IMR-90 (cell line): Measurements from ENCODE around the gene AQP6. TPM values are rescaled to one million over a fixed set of nuclear protein-coding genes. Genes with fewer than 3 reads are reported as not detected.

Source experiments
- ATAC-seq: fragments of 200-7000 bp; cut with Tn5 transposase; 2 replicates; pipeline ENCODE4 v1.9.1; 2020; ENCODE audit warnings: low read depth, mild to moderate bottlenecking, moderate library complexity
- BruUV-seq: library from RNA; stranded (reverse); fragments of 400-500 nt; replicated peaks from 2 replicates; lab custom pipeline; 2021; lab: Mats Ljungman, UMichigan
- CTCF ChIA-PET: fragments of 300-600 bp; formaldehyde crosslinking; extraction: SDS; loops from one replicate; lab custom pipeline; 2021; ENCODE audit warnings: antibody characterized with exemption; lab: Yijun Ruan, JAX
- POLR2A ChIA-PET: fragments of 300-600 bp; sonication (Branson Sonifier 250); formaldehyde crosslinking; loops from one replicate; lab custom pipeline; 2022; ENCODE audit warnings: antibody characterized with exemption; ENCODE audit not compliant: unreplicated experiment; lab: Charles Lee
- DNase-seq: peaks from one replicate; pipeline ENCODE4 v3.0.0; 2013
- H2AFZ ChIP-seq: replicated peaks from 2 replicates; pipeline ENCODE3; 2013; ENCODE audit warnings: low read length, mild to moderate bottlenecking; ENCODE audit not compliant: poor library complexity
- H2AK5ac ChIP-seq: 2 replicates; pipeline ENCODE4 v1.6.1; 2013; ENCODE audit warnings: low read depth, low read length, inconsistent platforms
- H2AK9ac ChIP-seq: replicated peaks from 2 replicates; pipeline ENCODE3; 2013; ENCODE audit warnings: mild to moderate bottlenecking, low read depth, low read length, moderate library complexity; ENCODE audit not compliant: poor library complexity
- H2BK120ac ChIP-seq: 2 replicates; pipeline ENCODE4 v1.6.1; 2013; ENCODE audit warnings: low read depth, low read length, inconsistent platforms
- H2BK15ac ChIP-seq: 3 replicates; pipeline ENCODE4 v1.6.1; 2013; ENCODE audit warnings: low read depth, low read length, inconsistent platforms
- H2BK20ac ChIP-seq: 2 replicates; pipeline ENCODE4 v1.6.1; 2013; ENCODE audit warnings: low read depth, mild to moderate bottlenecking, inconsistent platforms, low read length, moderate library complexity
- H2BK5ac ChIP-seq: 2 replicates; pipeline ENCODE4 v1.6.1; 2013; ENCODE audit warnings: mild to moderate bottlenecking, low read depth, low read length, inconsistent platforms; ENCODE audit not compliant: poor library complexity, severe bottlenecking
- H3K14ac ChIP-seq: replicated peaks from 2 replicates; pipeline ENCODE4 v1.6.1; 2013; ENCODE audit warnings: low read depth, low read length, inconsistent platforms
- H3K18ac ChIP-seq: 2 replicates; pipeline ENCODE4 v1.6.1; 2013; ENCODE audit warnings: low read depth, low read length, control low read depth
- H3K23ac ChIP-seq: 2 replicates; pipeline ENCODE4 v1.6.1; 2013; ENCODE audit warnings: low read depth, low read length, inconsistent platforms
- H3K27ac ChIP-seq: 2 replicates; pipeline ENCODE4 v1.5.1; 2013; ENCODE audit warnings: mild to moderate bottlenecking, control low read depth, low read length; ENCODE audit not compliant: insufficient read depth
- H3K27me3 ChIP-seq: 2 replicates; pipeline ENCODE4 v1.6.1; 2013; ENCODE audit warnings: low read length; ENCODE audit not compliant: control insufficient read depth, insufficient read depth
- H3K36me3 ChIP-seq: 2 replicates; pipeline ENCODE4 v1.6.1; 2013; ENCODE audit warnings: low read length, mixed read lengths; ENCODE audit not compliant: control insufficient read depth, insufficient read depth
- H3K4ac ChIP-seq: 2 replicates; pipeline ENCODE4 v1.6.1; 2013; ENCODE audit warnings: low read depth, low read length, inconsistent platforms
- H3K4me1 ChIP-seq: 2 replicates; pipeline ENCODE4 v1.6.1; 2013; ENCODE audit warnings: low read length, mixed read lengths; ENCODE audit not compliant: control insufficient read depth, insufficient read depth
- H3K4me2 ChIP-seq: 2 replicates; pipeline ENCODE4 v1.6.1; 2013; ENCODE audit warnings: low read depth, mild to moderate bottlenecking, control low read depth, low read length, moderate library complexity
- H3K4me3 ChIP-seq: 2 replicates; pipeline ENCODE4 v1.5.1; 2013; ENCODE audit warnings: low read depth, mild to moderate bottlenecking, control low read depth, low read length, moderate library complexity; ENCODE audit not compliant: insufficient read depth
- H3K56ac ChIP-seq: 2 replicates; pipeline ENCODE4 v1.6.1; 2013; ENCODE audit warnings: low read length, inconsistent platforms; ENCODE audit not compliant: insufficient read depth; ENCODE audit errors: extremely low read depth
- H3K79me1 ChIP-seq, 2 experiments: 2 replicates each; pipeline ENCODE4 v1.6.1; 2013; ENCODE audit warnings: low read length in 2 of 2, inconsistent platforms in 1 of 2, low read depth in 1 of 2
- H3K9ac ChIP-seq: 2 replicates; pipeline ENCODE4 v1.6.1; 2013; ENCODE audit warnings: low read depth, low read length, control low read depth
- H3K9me1 ChIP-seq: 2 replicates; pipeline ENCODE4 v1.6.1; 2013; ENCODE audit warnings: low read length, inconsistent platforms; ENCODE audit not compliant: insufficient read depth
- H3K9me3 ChIP-seq: 2 replicates; pipeline ENCODE4 v1.6.1; 2013; ENCODE audit warnings: low read length; ENCODE audit not compliant: control insufficient read depth, insufficient read depth
- H4K20me1 ChIP-seq: 2 replicates; pipeline ENCODE4 v1.6.1; 2013; ENCODE audit warnings: low read length, inconsistent platforms; ENCODE audit not compliant: insufficient read depth
- H4K5ac ChIP-seq: 2 replicates; pipeline ENCODE4 v1.6.1; 2013; ENCODE audit warnings: mild to moderate bottlenecking, low read depth, low read length, control low read depth
- H4K8ac ChIP-seq, 2 experiments: 2 replicates each; pipeline ENCODE4 v1.6.1; 2013; ENCODE audit warnings: low read depth in 2 of 2, low read length in 2 of 2, control low read depth in 1 of 2, inconsistent platforms in 1 of 2
- H4K91ac ChIP-seq: 2 replicates; pipeline ENCODE4 v1.6.1; 2013; ENCODE audit warnings: low read depth, low read length, inconsistent platforms; ENCODE audit not compliant: insufficient read depth
- CEBPB ChIP-seq: IDR thresholded peaks from 2 replicates; pipeline ENCODE4 v1.6.1; 2012; ENCODE audit warnings: low read depth, low read length, improper control_type of control experiment
- CHD1 ChIP-seq: IDR thresholded peaks from 2 replicates; pipeline ENCODE4 v1.6.1; 2012; ENCODE audit warnings: low read depth, low read length, improper control_type of control experiment
- ELK1 ChIP-seq: fragments of 150-350 bp; IDR thresholded peaks from 2 replicates; pipeline ENCODE4 v1.6.1; 2016; ENCODE audit warnings: low read depth, mild to moderate bottlenecking, low read length, moderate library complexity, borderline replicate concordance
- FOS ChIP-seq: fragments of 150-350 bp; IDR thresholded peaks from 2 replicates; pipeline ENCODE4 v1.6.1; 2016; ENCODE audit warnings: low read depth, low read length
- MAZ ChIP-seq: IDR thresholded peaks from 2 replicates; pipeline ENCODE4 v1.6.1; 2012; ENCODE audit warnings: low read depth, mild to moderate bottlenecking, low read length, improper control_type of control experiment, moderate library complexity, borderline replicate concordance
- MXI1 ChIP-seq: IDR thresholded peaks from 2 replicates; pipeline ENCODE4 v1.6.1; 2012; ENCODE audit warnings: low read depth, mild to moderate bottlenecking, low read length, moderate library complexity, borderline replicate concordance
- NFE2L2 ChIP-seq: fragments of 150-350 bp; IDR thresholded peaks from 2 replicates; pipeline ENCODE4 v1.6.1; 2016; ENCODE audit warnings: low read depth, mild to moderate bottlenecking, low read length
- POLR2A ChIP-seq: IDR thresholded peaks from 2 replicates; pipeline ENCODE4 v1.6.1; 2012; ENCODE audit warnings: mild to moderate bottlenecking, low read depth, low read length
- RAD21 ChIP-seq: IDR thresholded peaks from 2 replicates; pipeline ENCODE4 v1.6.1; 2012; ENCODE audit warnings: low read length, improper control_type of control experiment
- RCOR1 ChIP-seq: IDR thresholded peaks from 2 replicates; pipeline ENCODE4 v1.6.1; 2012; ENCODE audit warnings: mild to moderate bottlenecking, low read length, improper control_type of control experiment; ENCODE audit not compliant: insufficient replicate concordance
- RFX5 ChIP-seq: IDR thresholded peaks from 2 replicates; pipeline ENCODE4 v1.8.0; 2012; ENCODE audit warnings: low read depth, mild to moderate bottlenecking, low read length, moderate library complexity
- SMC3 ChIP-seq: fragments of 150-350 bp; IDR thresholded peaks from 2 replicates; pipeline ENCODE4 v1.6.1; 2016; ENCODE audit warnings: low read depth, mild to moderate bottlenecking, antibody characterized with exemption, low read length, moderate library complexity
- USF2 ChIP-seq: fragments of 150-350 bp; IDR thresholded peaks from 2 replicates; pipeline ENCODE4 v1.6.1; 2017; ENCODE audit warnings: mild to moderate bottlenecking, antibody characterized with exemption, low read length, low read depth
- WGBS, 2 experiments: methylation state at CpG; one replicate each; pipeline versions ENCODE4 v1.1.5 to v1.1.7; 2013; ENCODE audit warnings: missing lambda C conversion rate in 2 of 2; ENCODE audit not compliant: insufficient read length in 1 of 2; ENCODE audit errors: extremely low coverage in 2 of 2; 5-methylcytosine and 5-hydroxymethylcytosine counted together
- dilution Hi-C: fragments of 300-500 bp; cut with HindIII; formaldehyde crosslinking; loops from one replicate; pipeline ENCODE4 v1.14.3; 2018; ENCODE audit warnings: low sequenced_read_pairs; ENCODE audit not compliant: unreplicated experiment
- in situ Hi-C: fragments of 300-500 bp; cut with MboI; formaldehyde crosslinking; loops from 3 replicates; pipeline ENCODE4 v1.14.3; 2019; ENCODE audit warnings: low sequenced_read_pairs, inconsistent platforms, mixed read lengths
- intact Hi-C: fragments of 100-400 bp; cut with micrococcal nuclease; formaldehyde crosslinking; loops from 2 replicates; pipeline ENCODE4 v1.10.0; 2022
- polyA plus RNA-seq, 3 experiments: library from polyadenylated mRNA; depleted of rRNA; stranded (reverse); fragments of >200 nt; gene quantifications; 2 replicates each; pipeline ENCODE4 v1.2.3, GENCODE V29; 2012; ENCODE audit warnings: low replicate concordance in 1 of 3
- total RNA-seq: library from RNA; depleted of rRNA; stranded (reverse); fragments of >200 nt; gene quantifications from 2 replicates; pipeline ENCODE4 v1.2.3, GENCODE V29; 2012

Gene AQP6
- total and polyA plus RNA-seq, 2 of the 4 experiments (the other 2 are of a cell fraction) = not detected

GRCh38 chr12:49962861-49963765, 9.6 kb upstream of the AQP6 start (continued):
- TF ChIP-seq CHD1 (no peak), RCOR1 (no peak)

GRCh38 chr12:49963976-49964815, 8.6 kb upstream of the AQP6 start:
- dilution Hi-C loops (no loop called here), in situ Hi-C loops (loop anchor here (10.0 kb wide), 1 partner anchor 189 kb away; no protein-coding TSS in a partner anchor), intact Hi-C loops (loop anchor here (10.0 kb wide), 1 partner anchor 211 kb away; no protein-coding TSS in a partner anchor)
- Histone ChIP-seq H3K14ac (no peak overlapping the region), H2BK15ac (no peak overlapping the region), H3K36me3 (no peaks in the 10 kb centered on the region), H3K4me2 (no peak overlapping the region), H2BK20ac (no peak overlapping the region), H3K23ac (no peak overlapping the region), H3K79me1 (no peaks in the 10 kb centered on the region), H2AFZ (no peak overlapping the region), H3K9me1 (no peaks in the 10 kb centered on the region), H3K56ac (no peak overlapping the region), H3K4me1 (no peaks in the 10 kb centered on the region), H3K4me3 (no peak overlapping the region), H3K9me3 (no peaks in the 10 kb centered on the region), H4K8ac (no peak overlapping the region), H3K27ac (no peak overlapping the region), H3K9ac (no peak overlapping the region), H3K18ac (no peak overlapping the region), H3K4ac (no peak overlapping the region), H2BK5ac (no peak overlapping the region), H4K20me1 (no peaks in the 10 kb centered on the region), H2AK5ac (no peak overlapping the region), H2BK120ac (no peak overlapping the region), H2AK9ac (no peak overlapping the region), H4K5ac (no peak overlapping the region), H3K27me3 (peaks cover 85% of the 10 kb centered on the region), H4K91ac (no peak overlapping the region)
- DNase-seq (no peak), ATAC-seq (no peak)
- 81% methylated on average over 4 of the region's 17 CpGs; no CpG with 5 or more reads in 1 of the 2 experiments for WGBS, 2 experiments
- ChIA-PET POLR2A (no interaction called here), CTCF (no interaction called here)
- BruUV-seq = no TSS peak
- TF ChIP-seq NFE2L2 = no peak
- no peak for TF ChIP-seq RAD21
- TF ChIP-seq USF2 = no peak
- no peak for TF ChIP-seq RFX5
- TF ChIP-seq ELK1 = no peak
- no peak for TF ChIP-seq SMC3
- no peak for TF ChIP-seq RCOR1
- TF ChIP-seq MAZ = no peak
- TF ChIP-seq CEBPB = no peak
- TF ChIP-seq POLR2A = no peak
- TF ChIP-seq MXI1 = no peak
- no peak for TF ChIP-seq FOS
